Middle frontal gyrus (tissue), 1 donor: ENCODE data around the gene RFX2.

Experiments used
- DNase-seq: peaks from one replicate; pipeline ENCODE4 v3.0.0-alpha.2; 2015; ENCODE audit warnings: low spot score; ENCODE audit errors: extremely low spot score

Gene RFX2

DNA sequence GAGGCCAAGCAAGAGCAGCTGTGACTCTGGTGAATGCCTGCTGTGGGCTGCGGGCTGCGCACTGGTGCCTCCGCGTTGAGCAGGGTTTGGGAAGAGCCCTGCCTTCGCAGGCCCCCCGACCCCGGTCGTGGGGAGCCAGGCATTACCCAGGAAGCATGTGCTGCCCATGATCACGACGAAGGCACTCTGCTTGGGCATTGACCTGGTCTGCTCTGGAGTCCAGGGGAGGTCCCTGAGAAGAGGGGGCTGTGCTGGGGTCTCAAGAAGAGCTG, 151.5 kb downstream of the RFX2 start:
- DNase-seq: no peak

DNA sequence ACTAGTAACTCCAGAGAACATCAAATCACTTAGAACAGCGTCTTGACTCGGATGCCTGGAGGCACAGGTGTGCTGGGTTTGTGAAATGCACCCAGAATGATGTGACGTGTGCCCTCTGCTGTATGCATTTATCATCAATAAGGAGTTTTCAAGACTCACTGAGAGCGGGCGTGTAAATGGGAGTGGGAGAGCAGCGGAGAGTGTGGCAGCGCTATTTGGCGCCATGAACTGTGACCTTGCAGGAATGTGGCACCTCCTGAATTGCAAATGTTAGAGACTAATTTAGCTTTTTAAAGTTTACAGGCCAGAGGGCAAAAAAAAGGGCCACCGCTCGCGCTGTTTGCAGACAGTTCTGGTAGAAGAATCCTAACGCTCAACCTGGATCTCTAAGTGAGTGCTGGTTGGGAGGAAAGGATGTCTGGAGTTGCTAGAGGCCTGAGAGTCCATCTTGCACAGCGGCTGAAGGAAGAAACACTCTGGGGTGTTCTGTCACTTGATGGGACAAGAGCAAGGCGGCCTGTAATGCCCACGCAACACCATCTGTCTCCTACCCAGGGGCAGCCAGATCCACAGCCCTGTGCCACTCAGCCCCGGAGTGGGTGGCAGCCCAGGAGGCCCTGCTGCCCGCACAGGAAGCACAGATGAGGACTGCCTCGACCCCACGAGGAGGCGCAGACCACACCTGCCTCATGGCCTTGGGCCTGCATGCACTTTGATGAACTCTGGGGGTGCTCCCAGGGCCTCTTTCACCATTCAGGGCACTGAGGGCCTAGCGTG, 152.0 kb downstream of the RFX2 start:
- DNase-seq: no peak

DNA sequence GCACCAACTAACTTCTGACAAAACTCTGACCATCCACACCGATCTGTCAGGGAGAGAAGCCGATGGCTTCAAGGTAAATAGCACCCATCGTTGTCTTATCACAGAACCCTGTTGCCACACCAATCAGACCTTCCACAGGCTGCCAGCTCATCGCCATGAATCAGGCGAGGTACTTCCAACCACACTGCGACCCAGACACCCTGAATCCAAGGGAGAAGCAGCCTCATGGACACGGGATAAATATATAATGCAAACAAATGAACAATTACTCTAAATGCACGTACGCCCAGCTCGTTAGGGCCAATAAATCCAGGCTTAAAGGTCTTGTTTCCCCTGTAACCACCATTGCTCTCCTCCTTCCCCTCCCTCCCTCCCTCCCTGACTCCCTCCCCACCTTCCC, 153.1 kb downstream of the RFX2 start:
- DNase-seq: no peak

DNA sequence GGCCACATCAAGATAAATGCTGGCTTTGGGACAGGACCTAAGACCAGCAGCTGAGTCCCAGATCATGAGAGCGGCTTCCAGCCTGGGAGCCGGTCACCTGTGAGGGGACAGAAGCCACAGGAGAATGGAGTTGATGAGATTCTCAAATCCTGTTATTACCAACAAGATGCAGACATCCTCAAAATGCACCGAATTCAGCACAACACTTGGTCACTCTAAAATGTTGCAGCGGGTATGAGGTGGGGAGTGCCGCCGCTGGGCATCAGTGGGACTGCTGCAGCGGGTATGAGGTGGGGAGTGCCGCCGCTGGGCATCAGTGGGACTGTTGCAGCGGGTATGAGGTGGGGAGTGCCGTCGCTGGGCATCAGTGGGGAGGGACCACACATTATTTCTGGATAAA, 153.6 kb downstream of the RFX2 start:
- DNase-seq: no peak

DNA sequence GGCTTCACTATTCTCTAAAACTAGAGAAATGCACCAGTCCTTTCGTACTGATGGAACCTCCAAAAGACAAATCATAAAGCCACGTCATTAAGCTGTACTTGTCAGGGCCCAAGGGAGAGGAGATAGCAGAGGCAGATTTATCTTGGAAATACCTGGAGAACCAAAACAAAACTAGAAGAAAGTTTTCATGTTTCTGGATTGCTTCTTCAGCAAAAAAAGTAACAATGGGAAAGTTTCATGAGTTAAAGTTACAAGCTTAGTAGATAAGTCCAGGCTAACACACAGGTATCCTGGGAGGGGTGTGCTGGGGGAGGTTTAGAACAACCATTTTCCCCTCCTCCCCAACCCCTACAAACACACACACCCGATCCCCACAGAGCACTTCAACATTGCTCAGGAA, 154.0 kb downstream of the RFX2 start:
- no peak for DNase-seq

DNA sequence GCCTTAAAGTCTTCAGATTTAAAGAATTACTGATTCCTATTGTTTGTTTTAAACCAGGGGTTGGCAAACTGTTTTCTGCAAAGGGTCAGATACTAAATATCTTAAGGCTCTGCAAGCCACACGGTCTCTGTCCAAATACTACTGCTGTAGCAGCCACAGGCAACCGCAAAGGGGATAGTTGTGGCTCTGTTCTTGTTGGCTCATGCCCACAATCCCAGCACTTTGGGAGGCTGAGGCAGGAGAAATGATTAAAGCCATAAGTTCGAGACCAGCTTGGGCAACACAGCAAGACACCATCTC, 154.7 kb downstream of the RFX2 start:
- no peak for DNase-seq

DNA sequence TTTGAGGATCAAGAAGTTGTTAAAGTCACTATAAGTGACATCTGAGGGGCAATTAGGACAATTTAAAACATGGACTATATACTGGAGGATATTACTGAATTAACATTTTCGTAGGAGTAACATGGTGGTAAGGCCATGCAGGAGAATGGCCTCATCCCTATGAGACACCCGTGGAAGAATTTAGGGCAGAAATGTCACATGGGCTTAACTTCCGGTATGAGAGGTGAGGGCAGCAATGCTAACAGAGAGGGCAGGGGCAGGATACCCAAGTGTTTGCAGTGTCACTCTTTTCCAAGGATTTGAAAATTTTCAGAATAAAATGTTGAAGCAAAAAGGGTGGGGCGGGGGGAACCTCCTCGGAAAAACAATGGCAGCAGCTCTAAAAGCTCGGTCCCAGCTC, 156.0 kb downstream of the RFX2 start:
- no peak for DNase-seq

DNA sequence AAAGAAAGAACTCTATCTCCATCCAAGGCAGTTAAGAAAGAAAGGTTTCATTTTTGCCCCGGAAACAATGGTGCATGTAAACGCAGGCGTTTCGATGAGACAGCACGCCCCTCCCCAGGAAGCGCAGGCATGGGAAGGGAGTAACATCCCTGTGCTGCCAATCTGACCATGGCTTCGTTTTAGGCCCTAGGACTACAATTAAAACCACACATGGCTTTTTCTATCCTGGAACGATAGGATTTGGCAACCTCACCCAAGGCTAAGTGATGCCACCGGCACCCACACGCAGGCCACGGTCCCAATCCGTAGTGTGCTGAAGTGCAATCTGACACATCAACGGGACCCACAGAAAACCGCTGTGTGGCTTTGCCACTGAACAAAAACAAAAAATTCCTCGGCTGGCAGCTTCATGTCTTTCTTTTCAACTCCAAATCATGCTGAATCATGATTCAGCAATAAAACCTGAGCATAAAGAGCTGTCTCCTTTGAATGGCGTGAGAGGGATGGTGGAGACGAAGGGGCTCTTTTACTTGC, 156.6 kb downstream of the RFX2 start:
- no peak for DNase-seq

DNA sequence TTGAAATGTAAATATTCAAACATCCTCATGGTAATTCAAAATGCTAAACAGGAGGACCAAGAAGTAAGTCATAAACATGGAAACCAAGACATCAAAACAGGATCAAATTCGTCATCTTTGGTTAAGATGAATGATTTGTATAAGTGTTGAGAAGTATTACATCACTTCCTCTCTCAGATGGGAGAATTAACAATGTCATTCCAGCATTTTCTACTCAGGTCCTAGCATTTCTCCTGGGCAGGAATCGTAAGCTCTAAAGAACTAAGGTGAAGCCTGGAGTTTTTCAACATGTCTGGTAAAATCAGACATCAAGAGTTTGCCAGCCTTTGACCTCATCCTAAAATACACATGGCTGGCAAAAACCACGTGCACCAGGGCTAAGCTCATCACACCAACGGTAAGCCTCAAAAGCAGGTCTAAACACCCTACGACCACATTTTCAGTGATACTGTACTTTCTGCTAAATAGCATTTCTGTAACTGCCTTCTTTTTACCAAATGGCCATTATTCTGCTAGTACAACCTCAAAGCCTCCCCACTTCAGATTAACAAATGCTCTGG, 157.2 kb downstream of the RFX2 start:
- no peak for DNase-seq

DNA sequence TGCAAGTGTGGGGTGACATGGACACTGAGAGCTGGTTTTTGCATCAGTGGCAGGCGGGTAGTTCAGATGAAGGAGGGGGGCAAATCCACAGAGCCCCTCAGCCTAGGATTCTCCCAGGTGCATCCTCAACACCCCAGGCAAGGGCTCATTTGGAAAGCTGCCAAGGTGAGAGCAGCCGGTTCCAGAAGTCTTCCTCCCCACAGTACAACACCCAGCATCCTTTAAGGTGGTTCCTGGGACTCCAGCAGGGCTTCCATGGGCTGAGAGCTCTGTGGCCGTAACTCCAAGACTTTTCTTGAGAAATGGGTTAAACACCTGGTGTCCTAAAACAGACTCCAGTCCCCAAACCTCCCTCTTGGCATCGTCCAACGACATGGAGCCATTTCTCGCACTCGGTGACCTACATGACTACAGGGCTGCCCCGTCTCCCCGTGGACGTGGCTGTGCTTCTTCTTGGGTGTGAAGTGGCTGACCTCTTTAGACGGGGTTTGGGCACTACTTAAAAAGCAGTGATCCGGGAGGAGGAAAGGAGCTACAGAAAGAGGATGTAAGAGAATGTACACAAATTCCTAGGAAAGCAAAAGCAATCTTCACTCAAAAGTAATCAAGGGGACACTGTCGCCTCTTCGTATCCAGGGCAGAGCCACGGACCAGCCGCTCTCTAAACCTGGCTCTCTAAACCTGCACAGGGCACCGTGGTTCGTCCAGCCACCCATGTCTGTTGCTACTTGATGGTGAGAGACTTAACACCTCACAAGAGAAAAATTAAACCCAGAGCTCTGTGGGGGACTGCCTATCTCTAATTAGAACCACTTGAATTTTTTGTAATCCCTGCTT, 157.9 kb downstream of the RFX2 start:
- DNase-seq: no peak

DNA sequence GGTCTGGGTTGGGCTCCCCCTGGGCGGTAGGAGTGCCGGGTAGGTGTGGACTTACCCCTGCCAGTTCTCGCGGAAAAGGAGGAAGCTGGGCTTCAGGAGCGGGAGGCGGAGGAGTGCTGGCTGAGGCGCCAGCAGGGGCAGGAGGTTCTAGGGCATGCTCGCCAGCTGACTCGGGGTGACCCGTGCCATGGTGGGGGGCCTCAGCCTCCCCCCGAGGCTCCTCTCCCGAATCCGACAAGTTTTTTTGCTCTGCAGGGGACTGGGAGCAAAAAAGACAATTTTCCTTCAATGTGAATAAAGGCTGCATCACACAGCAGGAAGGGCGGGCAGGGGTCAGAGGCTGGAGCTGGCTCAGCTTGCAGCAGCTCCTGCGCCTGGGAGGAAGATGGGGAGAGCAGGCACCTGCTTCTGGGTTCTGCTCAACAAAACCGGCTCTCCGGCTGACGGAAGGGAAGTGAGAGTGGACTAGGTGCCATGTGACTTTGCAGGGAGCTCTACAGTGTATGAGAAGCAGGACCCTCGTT, 158.9 kb downstream of the RFX2 start:
- no peak for DNase-seq

DNA sequence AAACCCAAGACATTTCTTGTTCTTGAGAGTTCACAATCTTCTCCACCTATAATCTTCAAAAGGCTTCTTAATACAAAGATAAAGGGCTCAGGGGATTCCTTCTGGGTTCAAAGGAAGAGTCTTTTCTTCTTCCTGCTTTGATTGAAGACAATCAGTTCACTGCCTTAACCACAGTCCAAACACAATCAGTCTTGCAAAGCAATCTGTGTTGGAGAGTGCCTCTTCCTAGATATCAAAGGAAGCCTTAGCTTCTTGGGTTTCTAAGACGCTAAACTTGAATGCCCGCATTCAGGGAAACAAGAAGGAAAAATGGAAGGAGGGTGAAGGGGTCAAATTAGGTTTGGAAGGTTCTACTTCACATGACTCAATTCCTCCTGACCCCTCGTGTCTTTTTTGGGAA, 159.6 kb downstream of the RFX2 start:
- DNase-seq: no peak

DNA sequence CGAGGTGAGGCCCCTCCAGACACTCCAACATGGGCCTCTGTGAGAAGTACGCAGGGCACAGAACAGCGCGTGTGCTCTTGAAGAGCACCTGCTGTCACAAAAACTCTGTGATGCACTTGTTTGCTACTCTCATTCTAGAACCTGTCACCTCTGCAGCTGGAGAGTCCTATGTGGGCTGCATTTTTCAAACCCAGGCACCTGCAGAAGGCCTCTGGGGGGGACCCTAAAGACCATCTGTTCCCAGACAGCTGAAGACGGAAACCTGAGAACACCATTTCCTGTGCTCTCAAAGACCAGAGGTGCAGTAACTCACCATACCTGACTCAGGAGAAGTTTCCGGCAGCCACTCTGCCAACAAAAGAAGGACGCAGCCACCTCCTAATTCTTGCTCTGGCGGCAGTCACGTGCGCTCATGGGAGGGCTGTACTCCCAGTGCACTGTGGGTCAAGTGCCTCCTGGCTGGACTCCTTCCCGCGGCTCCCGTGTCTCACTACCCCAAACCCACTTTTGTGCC, 160.5 kb downstream of the RFX2 start:
- DNase-seq: no peak

DNA sequence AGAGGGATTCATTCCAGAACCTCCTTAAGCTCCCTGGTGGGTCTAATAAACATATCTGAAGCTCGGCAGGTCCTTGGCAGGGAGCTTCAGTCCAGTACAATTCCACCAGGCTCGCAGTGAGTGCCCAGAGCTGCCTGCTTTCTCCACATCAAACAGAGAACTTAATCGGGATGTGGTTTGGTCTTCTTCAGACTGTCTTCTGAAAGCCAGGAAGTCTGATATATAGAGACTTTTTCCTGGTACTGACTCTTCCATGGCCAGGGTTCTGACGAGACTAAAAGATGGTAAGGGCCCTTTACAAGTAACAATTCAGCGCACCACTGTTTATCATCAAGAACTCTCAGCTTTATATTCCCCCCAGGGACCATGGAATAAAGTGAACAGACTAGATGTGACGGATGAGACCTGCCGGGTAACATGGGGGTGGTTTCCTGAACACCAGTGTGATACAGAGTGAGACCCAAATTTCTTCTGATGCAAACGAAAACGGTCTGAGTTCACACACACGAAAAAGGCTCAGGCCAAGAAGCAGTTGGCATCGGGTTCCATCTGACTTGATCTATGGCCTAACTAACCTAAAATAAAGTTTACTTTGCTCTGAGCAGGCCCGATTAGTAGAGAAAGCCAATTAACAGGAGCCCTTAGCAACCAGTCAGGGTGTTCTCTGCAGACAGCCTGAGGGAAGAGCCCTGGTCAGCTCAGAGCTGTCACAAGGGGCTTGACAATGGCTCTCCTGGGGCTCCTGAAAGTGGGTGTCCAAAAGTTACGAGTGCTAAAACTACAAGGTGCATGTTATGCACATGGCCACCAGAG, 161.3 kb downstream of the RFX2 start:
- no peak for DNase-seq

DNA sequence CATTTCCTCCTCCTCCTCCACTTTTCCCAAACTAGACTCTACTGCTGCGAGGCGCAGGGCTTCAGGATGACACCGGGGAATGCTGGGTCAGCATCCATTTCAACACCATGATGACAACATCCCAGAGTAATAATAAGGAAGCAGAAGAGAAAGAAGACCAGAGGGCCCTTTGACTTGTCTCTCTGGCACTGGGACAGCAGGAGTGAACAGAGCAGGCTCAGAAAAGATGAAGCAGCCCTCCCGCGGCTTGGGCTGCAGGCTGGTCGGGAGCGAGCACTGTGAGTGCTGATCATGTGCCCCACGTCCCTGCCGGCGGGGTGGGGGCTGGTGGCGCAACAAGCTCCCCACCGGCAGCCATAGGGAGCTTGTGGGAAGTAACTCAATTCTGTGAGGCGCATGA, 162.9 kb downstream of the RFX2 start:
- DNase-seq: peak; percentile 50

DNA sequence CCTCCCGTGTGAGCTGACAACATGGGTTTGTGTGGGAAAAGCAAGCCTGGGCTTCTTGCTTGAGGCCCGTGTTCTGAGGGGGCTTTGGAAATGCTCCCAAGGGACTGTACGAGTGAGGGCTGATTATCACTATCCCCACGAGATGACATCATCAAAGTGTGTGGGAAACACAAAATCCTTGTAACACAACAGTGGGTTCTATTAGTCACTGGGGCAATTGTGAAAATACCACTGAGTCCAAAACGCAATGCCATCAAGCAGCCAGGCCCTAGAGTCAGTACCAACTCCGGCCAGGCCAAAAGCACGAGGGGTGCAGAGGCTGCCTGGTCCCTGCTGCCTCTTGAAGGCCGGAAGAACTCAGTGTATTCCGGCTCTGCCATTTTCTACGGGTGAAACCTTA, 166.7 kb downstream of the RFX2 start:
- no peak for DNase-seq
